ENCODE results near the gene SLC16A6. TPM values are rescaled to one million over a fixed set of nuclear protein-coding genes. Genes with fewer than 3 reads are reported as not detected.

Gene SLC16A6
- total and polyA plus RNA-seq, 9 donors: 0.12 to 11.3 (median 1.1) TPM

DNA sequence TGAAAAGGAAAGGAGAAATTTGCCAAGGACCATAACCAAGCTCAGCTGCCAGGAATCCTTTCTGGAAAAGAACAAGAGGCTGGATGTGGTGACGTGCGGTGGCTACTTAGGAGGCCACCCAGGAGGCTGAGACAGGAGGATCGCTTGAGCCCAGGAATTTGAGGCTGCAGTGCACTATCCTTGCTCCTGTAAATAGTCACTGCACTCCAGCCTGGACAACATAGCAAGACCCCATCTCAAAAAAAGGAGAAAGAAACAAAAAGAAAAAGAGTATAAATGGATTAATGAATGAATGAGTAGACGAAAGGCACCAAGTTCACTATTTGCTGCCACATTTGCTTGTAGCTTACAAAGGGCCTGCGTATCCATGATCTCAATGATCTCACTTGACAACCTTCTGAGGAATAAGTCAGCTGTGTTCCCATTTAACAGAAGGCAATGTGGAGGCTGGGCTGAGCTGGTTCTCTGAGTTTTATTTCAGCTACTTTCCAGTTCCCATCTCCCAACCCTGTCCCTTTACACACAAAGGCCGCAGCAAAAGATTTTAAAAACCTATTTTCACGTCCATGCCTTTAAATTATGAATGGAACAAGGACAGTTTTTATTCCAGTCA is 30.1 kb upstream of the SLC16A6 start:
- H3K4me1 ChIP-seq (ENCODE audit: insufficient read depth): no peaks in the 10 kb centered on the region
- intact Hi-C loops (cut with DNase I): no loop called here
- 93 to 97% (median 96%) methylated on average over 7 of the region's 7 CpGs for WGBS, 3 donors
- H3K36me3 ChIP-seq: no peaks in the 10 kb centered on the region
- H3K9me3 ChIP-seq: no peaks in the 10 kb centered on the region
- H3K27me3 ChIP-seq: no peaks in the 10 kb centered on the region
- TF ChIP-seq EP300 (IDR thresholded peaks at IDR 0.05) (no peak), POLR2A (IDR thresholded peaks at IDR 0.05) (no peak)
- TF ChIP-seq, protein P1, sequence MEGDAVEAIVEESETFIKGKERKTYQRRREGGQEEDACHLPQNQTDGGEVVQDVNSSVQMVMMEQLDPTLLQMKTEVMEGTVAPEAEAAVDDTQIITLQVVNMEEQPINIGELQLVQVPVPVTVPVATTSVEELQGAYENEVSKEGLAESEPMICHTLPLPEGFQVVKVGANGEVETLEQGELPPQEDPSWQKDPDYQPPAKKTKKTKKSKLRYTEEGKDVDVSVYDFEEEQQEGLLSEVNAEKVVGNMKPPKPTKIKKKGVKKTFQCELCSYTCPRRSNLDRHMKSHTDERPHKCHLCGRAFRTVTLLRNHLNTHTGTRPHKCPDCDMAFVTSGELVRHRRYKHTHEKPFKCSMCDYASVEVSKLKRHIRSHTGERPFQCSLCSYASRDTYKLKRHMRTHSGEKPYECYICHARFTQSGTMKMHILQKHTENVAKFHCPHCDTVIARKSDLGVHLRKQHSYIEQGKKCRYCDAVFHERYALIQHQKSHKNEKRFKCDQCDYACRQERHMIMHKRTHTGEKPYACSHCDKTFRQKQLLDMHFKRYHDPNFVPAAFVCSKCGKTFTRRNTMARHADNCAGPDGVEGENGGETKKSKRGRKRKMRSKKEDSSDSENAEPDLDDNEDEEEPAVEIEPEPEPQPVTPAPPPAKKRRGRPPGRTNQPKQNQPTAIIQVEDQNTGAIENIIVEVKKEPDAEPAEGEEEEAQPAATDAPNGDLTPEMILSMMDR (IDR thresholded peaks at IDR 0.05): no peak
- no peak overlapping the region for H3K27ac ChIP-seq
- H3K4me3 ChIP-seq: no peak overlapping the region
- no peak for DNase-seq

DNA sequence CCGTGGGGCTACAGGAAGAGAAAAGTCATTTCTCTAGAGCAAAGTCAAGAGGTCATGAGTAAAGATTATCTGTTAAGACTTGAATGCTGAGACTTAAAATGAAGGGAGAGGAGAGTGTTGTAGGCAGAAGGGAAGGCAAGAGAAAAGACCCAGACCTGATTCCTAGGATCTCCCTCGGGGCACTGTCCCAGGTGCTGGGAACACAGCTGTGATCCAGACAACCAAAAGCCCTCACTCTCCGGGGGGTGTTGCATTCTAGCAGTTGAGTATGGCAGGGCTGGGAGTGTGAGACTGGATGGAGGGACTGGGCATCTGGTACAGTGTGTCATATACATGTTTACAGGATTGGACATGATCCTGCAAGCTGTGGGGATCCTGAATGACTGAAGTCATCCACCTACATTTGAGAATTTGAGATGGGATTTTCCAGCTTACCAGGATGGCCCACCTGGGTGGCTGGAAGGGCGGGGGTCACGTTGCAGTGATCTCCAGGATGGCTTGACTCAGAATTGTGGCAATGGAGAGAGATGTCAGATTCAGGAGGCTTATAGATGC is 29.5 kb upstream of the SLC16A6 start:
- 67 to 72% (median 70%) methylated on average over 5 of the region's 5 CpGs for WGBS, 3 donors
- TF ChIP-seq, protein P1 (IDR thresholded peaks at IDR 0.05): no peak
- TF ChIP-seq EP300 (IDR thresholded peaks at IDR 0.05): no peak
- TF ChIP-seq POLR2A (IDR thresholded peaks at IDR 0.05): no peak
- DNase-seq: no peak
- Histone ChIP-seq H3K4me1 (ENCODE audit: insufficient read depth) (no peaks in the 10 kb centered on the region), H3K27me3 (no peaks in the 10 kb centered on the region), H3K9me3 (no peaks in the 10 kb centered on the region), H3K4me3 (no peak overlapping the region), H3K27ac (no peak overlapping the region), H3K36me3 (no peaks in the 10 kb centered on the region)
- intact Hi-C loops (cut with DNase I): no loop called here

- WGBS, 3 donors: 92 to 95% (median 94%) methylated on average over 12 of the region's 12 CpGs
- Histone ChIP-seq H3K4me3 (no peak overlapping the region), H3K4me1 (ENCODE audit: insufficient read depth) (no peaks in the 10 kb centered on the region), H3K9me3 (no peaks in the 10 kb centered on the region), H3K36me3 (no peaks in the 10 kb centered on the region), H3K27me3 (no peaks in the 10 kb centered on the region), H3K27ac (no peak overlapping the region)
- TF ChIP-seq, protein P1 (IDR thresholded peaks at IDR 0.05): no peak
- intact Hi-C loops (cut with DNase I): no loop called here
- DNase-seq: no peak
Measured at GRCh38 chr17:68319410-68320162, 28.7 kb upstream of the SLC16A6 start.

GRCh38 chr17:68318103-68318991 is 27.4 kb upstream of the SLC16A6 start:
- intact Hi-C loops (cut with DNase I): no loop called here
- WGBS, 3 donors: 70 to 80% (median 76%) methylated on average over 8 of the region's 8 CpGs
- H3K4me3 ChIP-seq: no peak overlapping the region
- no peaks in the 10 kb centered on the region for H3K27me3 ChIP-seq
- H3K4me1 ChIP-seq (ENCODE audit: insufficient read depth): no peaks in the 10 kb centered on the region
- no peaks in the 10 kb centered on the region for H3K36me3 ChIP-seq
- no peaks in the 10 kb centered on the region for H3K9me3 ChIP-seq
- no peak overlapping the region for H3K27ac ChIP-seq
- no peak for DNase-seq
- TF ChIP-seq, protein P1 (IDR thresholded peaks at IDR 0.05): no peak
- TF ChIP-seq EP300 (IDR thresholded peaks at IDR 0.05): no peak
- TF ChIP-seq POLR2A (IDR thresholded peaks at IDR 0.05): no peak
